SJSA1 (cell line): ENCODE measurements around the gene STPG3. TPM values are rescaled to one million over a fixed set of nuclear protein-coding genes. Genes with fewer than 3 reads are reported as not detected.

ENCODE experiments used
- DNase-seq, 2 experiments: peaks; one replicate each; pipeline ENCODE4 v3.0.0-alpha.2; 2015 to 2020; ENCODE audit warnings: low spot score in 2 of 2, low read depth in 1 of 2
- H3K27ac ChIP-seq: fragments of 250-450 bp; sonication (Bioruptor Pico); 2 replicates; pipeline ENCODE4 v1.5.1; 2020; ENCODE audit warnings: mild to moderate bottlenecking, moderate library complexity
- H3K27me3 ChIP-seq: fragments of 250-450 bp; sonication (Bioruptor Pico); replicated peaks from 2 replicates; pipeline ENCODE4 v1.5.1; 2020; ENCODE audit warnings: mild to moderate bottlenecking, moderate library complexity
- H3K36me3 ChIP-seq: fragments of 250-450 bp; sonication (Bioruptor Pico); 2 replicates; pipeline ENCODE4 v1.5.1; 2020; ENCODE audit warnings: mild to moderate bottlenecking
- H3K4me1 ChIP-seq: fragments of 250-450 bp; sonication (Bioruptor Pico); replicated peaks from 2 replicates; pipeline ENCODE4 v1.6.1; 2021; ENCODE audit warnings: mild to moderate bottlenecking
- H3K4me3 ChIP-seq: fragments of 250-450 bp; sonication (Bioruptor Pico); 2 replicates; pipeline ENCODE4 v1.5.1; 2020; ENCODE audit warnings: mild to moderate bottlenecking
- H3K9me3 ChIP-seq: fragments of 250-450 bp; sonication (Bioruptor Pico); replicated peaks from 2 replicates; pipeline ENCODE4 v1.5.1; 2020; ENCODE audit warnings: mild to moderate bottlenecking
- total RNA-seq: library from RNA; depleted of rRNA; stranded (reverse); fragments of >200 nt; shearing (Covaris generic); gene quantifications from 2 replicates; pipeline ENCODE4 v1.2.3, GENCODE V29; 2014

Gene STPG3
- total RNA-seq, 1 experiment from 2014 or later: not detected

GRCh38 chr9:137295238-137295811 lies 44.2 kb downstream of the STPG3 start:
- Histone ChIP-seq H3K4me3 (peak overlapping the region; percentile 25), H3K27me3 (peaks cover 37% of the 10 kb centered on the region), H3K9me3 (no peaks in the 10 kb centered on the region; the same call in 1 of the 2 replicates), H3K36me3 (no peaks in the 10 kb centered on the region), H3K27ac (no peak overlapping the region), H3K4me1 (peaks cover 25% of the 10 kb centered on the region)
- no peak for DNase-seq

- Histone ChIP-seq H3K36me3 (no peaks in the 10 kb centered on the region), H3K4me3 (peak overlapping the region; percentile 25), H3K27me3 (peaks cover 41% of the 10 kb centered on the region), H3K4me1 (peaks cover 29% of the 10 kb centered on the region), H3K27ac (no peak overlapping the region), H3K9me3 (no peaks in the 10 kb centered on the region; the same call in 1 of the 2 replicates)
- no peak for DNase-seq
Observed at GRCh38 chr9:137295849-137296669, 45.0 kb downstream of the STPG3 start.

GRCh38 chr9:137296670-137297664 lies 45.9 kb downstream of the STPG3 start:
- Histone ChIP-seq H3K9me3 (no peaks in the 10 kb centered on the region; the same call in 1 of the 2 replicates), H3K27ac (no peak overlapping the region), H3K27me3 (peaks cover 46% of the 10 kb centered on the region), H3K4me3 (no peak overlapping the region), H3K36me3 (no peaks in the 10 kb centered on the region), H3K4me1 (peaks cover 37% of the 10 kb centered on the region)
- DNase-seq: no peak

- Histone ChIP-seq H3K9me3 (no peaks in the 10 kb centered on the region; the same call in 1 of the 2 replicates), H3K27me3 (peaks cover 44% of the 10 kb centered on the region), H3K4me1 (peaks cover 42% of the 10 kb centered on the region), H3K27ac (no peak overlapping the region), H3K36me3 (no peaks in the 10 kb centered on the region), H3K4me3 (no peak overlapping the region)
- no peak for DNase-seq
Observed at GRCh38 chr9:137297966-137298365, 46.9 kb downstream of the STPG3 start.

GRCh38 chr9:137298401-137299202 lies 47.5 kb downstream of the STPG3 start:
- peaks cover 42% of the 10 kb centered on the region for H3K4me1 ChIP-seq
- no peak overlapping the region for H3K27ac ChIP-seq
- H3K4me3 ChIP-seq: no peak overlapping the region
- H3K9me3 ChIP-seq: no peaks in the 10 kb centered on the region; the same call in 1 of the 2 replicates
- H3K27me3 ChIP-seq: peaks cover 43% of the 10 kb centered on the region
- no peak for DNase-seq
- H3K36me3 ChIP-seq: no peaks in the 10 kb centered on the region

- no peaks in the 10 kb centered on the region for H3K36me3 ChIP-seq
- no peak overlapping the region for H3K4me3 ChIP-seq
- peaks cover 38% of the 10 kb centered on the region for H3K4me1 ChIP-seq
- peaks cover 43% of the 10 kb centered on the region for H3K27me3 ChIP-seq
- no peaks in the 10 kb centered on the region; the same call in 1 of the 2 replicates for H3K9me3 ChIP-seq
- H3K27ac ChIP-seq: no peak overlapping the region
- DNase-seq: no peak
Observed at GRCh38 chr9:137299203-137299565, 48.1 kb downstream of the STPG3 start.

GRCh38 chr9:137299938-137300337 lies 48.9 kb downstream of the STPG3 start:
- Histone ChIP-seq H3K9me3 (no peaks in the 10 kb centered on the region), H3K27me3 (peaks cover 42% of the 10 kb centered on the region), H3K4me3 (no peak overlapping the region), H3K36me3 (no peaks in the 10 kb centered on the region), H3K27ac (no peak overlapping the region), H3K4me1 (peaks cover 30% of the 10 kb centered on the region)
- DNase-seq: no peak

GRCh38 chr9:137300567-137301080 lies 49.5 kb downstream of the STPG3 start:
- DNase-seq: peak in 1 of 2 experiments; percentile 54
- Histone ChIP-seq H3K27me3 (peaks cover 38% of the 10 kb centered on the region), H3K9me3 (no peaks in the 10 kb centered on the region), H3K36me3 (no peaks in the 10 kb centered on the region), H3K4me3 (peak overlapping the region; percentile 27), H3K4me1 (peaks cover 23% of the 10 kb centered on the region), H3K27ac (no peak overlapping the region)

GRCh38 chr9:137301081-137301947 lies 50.2 kb downstream of the STPG3 start:
- DNase-seq: peak in 1 of 2 experiments; percentile 36
- H3K4me3 ChIP-seq: peak overlapping the region; percentile 27
- no peaks in the 10 kb centered on the region for H3K9me3 ChIP-seq
- peaks cover 21% of the 10 kb centered on the region for H3K4me1 ChIP-seq
- H3K36me3 ChIP-seq: no peaks in the 10 kb centered on the region
- H3K27me3 ChIP-seq: peaks cover 36% of the 10 kb centered on the region
- no peak overlapping the region for H3K27ac ChIP-seq

GRCh38 chr9:137302118-137302448 lies 51.0 kb downstream of the STPG3 start, which contains the start of gene NRARP:
Gene NRARP (minus strand): TSS chr9:137302271. CDS start chr9:137301928, 343 bp downstream.
- Histone ChIP-seq H3K36me3 (no peaks in the 10 kb centered on the region), H3K27me3 (peaks cover 28% of the 10 kb centered on the region), H3K4me1 (peaks cover 17% of the 10 kb centered on the region), H3K27ac (no peak within 1 kb of the TSS), H3K9me3 (no peaks in the 10 kb centered on the region), H3K4me3 (peak within 1 kb of the TSS; percentile 36)
- DNase-seq: peak in 1 of 2 experiments; percentile 79

GRCh38 chr9:137302449-137303150 lies 51.5 kb downstream of the STPG3 start:
- peak; percentile 56 to 73 for DNase-seq
- Histone ChIP-seq H3K27ac (no peak overlapping the region), H3K4me3 (peak overlapping the region; percentile 36)

More at GRCh38 chr9:137302449-137303150, 51.5 kb downstream of the STPG3 start:
- Histone ChIP-seq H3K4me1 (peaks cover 17% of the 10 kb centered on the region), H3K9me3 (no peaks in the 10 kb centered on the region), H3K27me3 (peaks cover 32% of the 10 kb centered on the region), H3K36me3 (no peaks in the 10 kb centered on the region)
